Stimulated activated CD4-positive, alpha-beta T cell treated with anti-CD3 and anti-CD28 coated beads, Interleukin-1b, Interleukin-23, amount 100 ng/mL, for 4 hours (primary cell): ENCODE data around the gene ANKRD10.

Source experiments
- DNase-seq, 2 donors: peaks; one replicate each; pipeline ENCODE4 v3.0.0-alpha.2; 2020; ENCODE audit warnings: low read depth in 2 of 2

Gene ANKRD10

DNA sequence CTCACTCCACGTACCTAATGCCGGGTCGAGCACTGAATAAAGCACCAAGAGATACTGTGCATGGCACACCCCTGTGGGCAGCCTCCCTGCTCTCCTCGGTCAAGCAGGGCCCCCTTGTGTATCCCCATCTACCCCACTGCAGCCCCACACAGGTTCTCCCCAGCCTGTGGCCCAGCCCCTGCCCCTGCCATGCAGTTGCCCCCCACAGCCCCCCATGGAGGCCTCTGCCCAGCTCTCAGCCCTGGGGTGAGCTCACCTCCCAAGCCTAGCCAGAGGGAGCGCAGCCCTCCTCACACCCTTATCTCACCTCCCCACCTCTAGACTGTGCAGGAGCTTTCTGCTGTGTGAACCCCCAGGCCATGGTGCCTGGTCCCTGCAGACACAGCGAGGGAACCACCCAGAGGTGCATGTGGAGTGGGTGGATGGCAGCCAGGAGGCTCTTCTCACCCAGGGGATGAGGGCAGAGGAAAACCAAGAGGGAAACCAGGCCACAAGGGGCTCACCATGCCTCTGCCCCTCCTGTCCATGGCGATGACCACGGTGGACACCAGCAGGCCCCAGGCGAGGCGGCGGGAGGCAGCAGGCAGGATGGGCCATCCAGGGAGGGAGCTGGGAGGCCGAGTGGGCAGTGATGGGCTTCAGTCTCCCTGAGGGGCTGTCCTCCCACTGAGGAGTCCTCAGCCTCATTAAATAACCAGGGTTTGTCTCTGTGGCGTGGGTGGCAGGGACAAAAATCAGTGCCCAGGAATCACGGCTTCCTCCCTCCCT, 83.2 kb downstream of the ANKRD10 start:
- no peak for DNase-seq

DNA sequence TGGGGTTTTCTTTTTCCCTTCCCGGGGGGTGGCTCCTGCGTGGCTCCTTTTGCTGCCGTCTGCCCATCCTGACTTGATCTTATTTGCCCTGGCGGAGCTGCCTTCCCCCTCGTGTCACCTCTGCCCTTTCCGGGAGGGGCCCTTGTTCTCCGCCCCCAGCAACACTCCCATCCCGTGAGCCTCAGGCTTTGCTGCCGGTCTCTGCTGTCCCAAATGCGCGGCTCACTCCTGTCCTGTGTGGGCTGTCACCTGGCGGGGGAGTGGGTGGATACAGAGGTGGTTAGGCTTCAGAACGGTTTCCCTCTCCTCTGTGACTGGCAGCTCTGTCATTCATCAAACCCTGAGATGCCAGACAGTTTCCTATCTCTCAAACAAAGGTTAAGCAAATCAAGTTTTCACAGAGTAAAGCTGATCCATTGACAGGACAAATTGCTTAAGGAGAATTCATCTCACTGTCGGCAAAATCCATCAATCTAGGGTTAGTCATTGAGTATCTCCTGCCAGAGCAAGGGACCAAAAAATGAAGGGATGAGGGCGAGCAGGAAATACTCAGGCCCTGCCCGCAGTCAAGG, 84.0 kb downstream of the ANKRD10 start:
- no peak for DNase-seq

DNA sequence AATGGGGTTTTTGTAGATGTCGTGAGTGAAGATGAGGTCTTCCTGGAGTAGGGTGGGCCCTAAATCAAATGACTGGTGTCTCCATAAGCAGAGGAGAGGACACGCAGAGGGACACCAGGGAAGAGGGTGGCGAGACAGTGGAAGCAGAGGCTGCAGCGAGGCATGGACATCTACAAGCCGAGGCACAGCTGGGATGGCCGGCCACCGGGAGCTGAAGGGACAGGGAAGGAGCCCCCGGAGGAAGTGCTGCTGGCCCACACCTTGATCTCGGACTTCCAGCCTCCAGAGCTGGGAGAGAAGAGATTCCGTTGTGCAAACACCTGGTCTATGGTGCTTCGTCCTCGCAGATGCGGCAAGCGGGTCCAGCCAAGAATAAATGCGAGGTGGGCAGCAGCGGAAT, 84.5 kb downstream of the ANKRD10 start:
- no peak for DNase-seq

DNA sequence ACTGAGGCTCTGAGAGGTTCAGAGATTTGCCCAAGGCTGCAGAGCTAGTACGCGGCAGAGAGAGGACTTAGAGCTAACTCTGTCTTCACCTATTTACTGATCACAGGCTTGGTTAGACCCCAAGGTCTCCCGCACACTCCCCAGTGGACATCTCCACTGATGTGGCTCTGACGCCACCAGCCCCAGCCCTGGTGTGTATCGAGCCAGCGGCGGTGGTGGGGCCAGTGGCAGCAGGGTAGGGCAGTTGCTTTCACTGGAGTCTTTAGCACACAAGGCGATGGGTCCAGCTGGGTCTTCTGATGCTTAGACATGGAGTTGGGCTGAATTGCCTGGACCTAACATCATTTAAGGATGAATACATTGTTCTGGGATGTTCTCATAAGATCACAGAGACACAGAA, 85.4 kb downstream of the ANKRD10 start:
- DNase-seq: no peak

DNA sequence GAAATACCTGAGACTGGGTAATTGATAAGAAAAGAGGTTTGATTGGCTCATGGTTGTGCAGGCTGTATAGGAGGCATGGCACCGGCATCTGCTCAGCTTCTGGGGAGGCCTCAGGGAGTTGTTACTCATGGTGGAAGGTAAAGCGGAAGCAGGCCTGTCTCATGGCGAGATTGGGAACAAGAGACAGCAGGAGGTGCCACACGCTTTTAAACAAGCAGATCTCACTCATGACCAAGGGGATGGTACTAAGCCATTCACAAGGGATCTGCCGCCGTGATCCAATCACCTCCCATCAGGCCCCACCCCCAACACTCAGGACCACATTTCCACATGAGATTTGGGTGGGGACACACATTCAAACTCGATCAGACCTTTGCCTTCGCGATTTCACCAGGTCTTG, 86.2 kb downstream of the ANKRD10 start:
- no peak for DNase-seq
